Measurements from ENCODE around the gene RAPSN.

RAPSN gene

DNA sequence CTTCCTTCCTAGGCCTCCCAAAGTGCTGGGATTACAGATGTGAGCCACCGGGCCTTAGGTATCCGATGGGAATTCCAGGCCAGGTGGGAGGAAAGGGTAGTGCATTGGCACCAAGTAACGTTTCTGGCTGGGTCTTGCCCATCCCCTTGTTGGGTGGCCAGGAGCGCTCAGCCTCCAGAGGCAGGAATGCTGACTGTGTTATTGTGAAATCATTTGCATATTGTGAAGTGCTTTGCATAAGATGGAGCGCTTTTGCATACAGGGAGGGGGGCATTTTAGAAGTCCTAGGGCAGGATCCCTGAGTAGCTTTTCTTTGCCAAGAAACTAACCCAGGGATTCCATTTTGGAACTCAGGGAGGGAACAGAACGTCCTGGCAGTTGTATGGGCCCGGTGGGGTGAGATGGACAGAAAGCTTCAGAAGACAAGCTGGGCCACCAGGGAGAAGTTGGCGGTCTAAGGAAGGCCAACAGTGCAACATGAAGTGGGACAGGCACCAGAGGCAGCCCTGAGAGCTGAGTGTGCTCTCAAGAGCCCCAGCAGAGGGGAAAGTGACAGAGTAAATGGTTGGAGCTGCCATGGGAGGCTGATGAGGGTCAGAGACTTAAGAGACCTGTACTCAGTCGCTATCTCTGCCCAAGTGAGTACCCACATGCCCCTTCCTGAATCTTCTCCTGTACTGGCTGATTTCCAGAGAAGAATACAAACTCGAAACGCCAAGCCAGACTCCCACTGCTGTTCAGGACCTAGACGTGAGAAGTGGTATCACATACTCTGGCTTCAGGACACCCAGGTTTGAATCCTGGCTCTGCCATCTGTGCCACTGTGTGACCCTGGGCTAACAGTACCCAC is 41.8 kb downstream of the RAPSN start:
- no peak for DNase-seq

DNA sequence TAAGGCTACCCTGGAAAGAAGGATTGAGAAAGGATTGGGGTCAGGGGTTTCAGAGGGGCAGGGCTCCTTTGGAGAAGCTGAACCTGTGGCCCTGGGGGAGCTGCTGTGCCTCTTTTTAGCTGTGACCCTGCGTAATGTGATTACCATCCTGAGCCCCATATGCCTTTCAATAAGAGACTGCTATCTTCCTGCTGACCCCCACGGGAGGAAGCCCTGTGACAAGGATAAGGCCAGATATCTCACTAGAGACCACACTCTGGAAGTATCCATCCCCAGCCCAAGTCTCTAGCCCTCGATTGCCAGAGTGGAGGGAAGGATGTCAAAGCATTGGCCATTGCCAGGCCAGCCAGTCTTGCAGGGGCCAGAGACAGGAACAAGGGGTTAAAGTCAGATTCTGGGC is 45.4 kb downstream of the RAPSN start:
- no peak for DNase-seq

DNA sequence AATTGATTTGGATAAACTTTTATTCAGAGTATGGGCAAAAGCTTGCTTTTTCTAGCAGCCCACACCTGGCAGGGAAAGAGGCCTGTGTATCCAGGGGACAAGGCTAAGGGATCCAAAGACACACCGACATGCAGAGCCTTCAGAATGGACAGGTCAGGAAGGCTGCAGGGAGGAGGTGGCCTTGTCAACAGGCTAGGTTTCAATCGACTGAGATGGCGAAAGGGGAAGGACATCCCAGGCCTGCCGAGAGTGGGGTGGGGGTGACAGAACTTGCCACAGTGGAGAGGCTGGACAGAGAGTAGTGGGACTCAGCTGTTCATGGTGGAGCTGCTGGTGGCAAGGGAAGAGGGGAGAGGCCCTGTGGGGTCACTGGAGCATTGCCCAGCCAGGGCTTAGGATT is 45.8 kb downstream of the RAPSN start:
- DNase-seq = no peak

- DNase-seq = no peak
Measured at GRCh38 chr11:47400768-47401279, 48.1 kb downstream of the RAPSN start.

DNA sequence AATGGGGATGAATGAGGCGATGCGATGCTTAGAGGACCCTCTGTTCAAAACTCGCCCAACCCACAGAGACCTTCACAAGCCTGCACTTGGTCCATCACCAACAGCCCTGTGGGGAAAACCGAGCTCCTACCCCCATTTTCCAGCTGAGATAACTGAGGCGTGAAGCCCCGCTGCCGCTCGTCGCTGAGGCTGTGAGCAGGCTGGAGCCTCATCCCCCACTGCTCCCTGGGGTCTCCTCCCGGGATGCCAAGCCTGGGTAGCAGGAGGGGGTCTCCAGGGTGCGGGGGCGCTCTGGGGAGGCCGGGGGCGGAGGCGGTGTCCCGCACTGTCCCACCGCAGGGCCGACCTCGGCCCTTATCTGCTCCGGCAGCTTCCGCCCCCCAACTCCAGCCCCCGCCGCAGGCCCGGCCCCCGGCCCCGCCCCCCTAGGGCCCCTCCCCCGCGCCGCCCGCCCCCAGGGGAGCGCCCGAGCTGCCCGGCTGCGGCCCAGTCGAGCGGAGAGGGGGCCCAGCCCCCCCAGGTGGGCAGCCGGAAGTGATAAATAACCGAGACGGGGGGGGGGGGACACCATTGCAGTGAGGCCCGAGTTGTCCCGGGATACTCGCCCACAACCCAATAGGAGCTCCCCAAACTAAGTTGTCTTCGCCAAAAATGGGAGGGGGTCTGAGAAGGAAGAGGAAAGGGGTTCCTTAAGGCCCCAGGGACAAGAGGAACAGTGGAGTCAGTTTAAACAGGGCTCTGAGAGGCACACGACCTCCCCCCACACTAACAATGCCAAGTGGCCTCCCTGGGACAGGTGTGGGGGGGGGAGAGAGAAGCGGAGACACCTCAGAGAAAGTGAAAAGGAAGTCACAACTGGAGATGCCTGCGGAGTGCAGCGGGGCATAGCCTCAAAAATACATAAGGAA is 48.8 kb downstream of the RAPSN start:
- DNase-seq = no peak

DNA sequence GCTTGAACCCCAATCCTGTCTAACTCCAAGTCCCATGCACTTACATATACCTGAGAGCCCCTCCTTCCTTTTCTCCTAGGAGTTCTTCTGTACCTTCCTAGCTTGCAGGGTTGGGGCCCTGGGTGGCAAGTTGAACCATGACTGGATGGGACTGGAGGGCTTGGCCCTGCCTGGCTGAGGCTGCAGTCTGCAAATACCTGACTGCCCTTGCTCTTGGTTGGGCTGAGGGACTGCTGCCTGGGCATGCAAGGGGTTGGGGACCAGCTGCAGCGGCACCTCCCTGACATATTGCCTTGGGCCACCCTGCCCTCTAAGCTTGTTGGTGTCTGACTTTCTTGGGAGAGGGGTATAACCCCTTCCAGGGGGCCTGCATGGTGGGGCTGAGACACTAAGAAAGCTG is 50.4 kb downstream of the RAPSN start:
- no peak for DNase-seq

DNA sequence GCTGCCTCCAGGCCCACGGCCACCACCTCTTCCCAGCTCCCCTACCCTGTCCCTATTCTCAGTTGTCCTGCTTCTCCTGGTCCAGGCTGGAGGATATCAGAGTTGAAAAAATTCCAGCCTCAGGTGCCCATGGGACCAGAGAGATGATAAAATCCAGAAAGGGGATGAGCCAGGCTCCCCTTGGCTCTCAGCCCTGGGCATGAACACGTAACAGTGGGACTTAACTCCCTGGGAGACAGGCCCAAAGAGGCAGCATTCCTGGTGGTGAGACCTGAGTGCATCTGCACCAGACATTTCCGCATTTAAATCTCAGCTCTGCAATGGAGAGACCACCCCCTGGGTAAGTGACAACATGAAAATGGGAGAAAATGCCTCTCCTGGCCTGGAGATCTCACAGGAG is 50.9 kb downstream of the RAPSN start:
- DNase-seq = no peak

DNA sequence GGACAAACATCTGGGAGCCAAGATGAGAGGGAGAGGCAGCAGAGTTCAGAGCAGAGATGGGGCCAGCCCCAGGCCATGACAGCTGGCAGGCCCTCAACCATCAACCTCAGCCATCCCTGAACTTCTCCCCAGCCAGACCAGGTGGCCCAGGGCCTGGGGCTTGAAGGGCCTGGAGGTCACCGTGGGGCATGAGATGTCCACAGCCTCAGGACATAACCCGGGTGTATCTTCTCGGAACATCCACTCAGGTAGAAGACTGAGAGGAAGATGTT is 53.0 kb downstream of the RAPSN start:
- no peak for DNase-seq

- no peak for DNase-seq
Measured at GRCh38 chr11:47395223-47396048, 53.5 kb downstream of the RAPSN start.

DNA sequence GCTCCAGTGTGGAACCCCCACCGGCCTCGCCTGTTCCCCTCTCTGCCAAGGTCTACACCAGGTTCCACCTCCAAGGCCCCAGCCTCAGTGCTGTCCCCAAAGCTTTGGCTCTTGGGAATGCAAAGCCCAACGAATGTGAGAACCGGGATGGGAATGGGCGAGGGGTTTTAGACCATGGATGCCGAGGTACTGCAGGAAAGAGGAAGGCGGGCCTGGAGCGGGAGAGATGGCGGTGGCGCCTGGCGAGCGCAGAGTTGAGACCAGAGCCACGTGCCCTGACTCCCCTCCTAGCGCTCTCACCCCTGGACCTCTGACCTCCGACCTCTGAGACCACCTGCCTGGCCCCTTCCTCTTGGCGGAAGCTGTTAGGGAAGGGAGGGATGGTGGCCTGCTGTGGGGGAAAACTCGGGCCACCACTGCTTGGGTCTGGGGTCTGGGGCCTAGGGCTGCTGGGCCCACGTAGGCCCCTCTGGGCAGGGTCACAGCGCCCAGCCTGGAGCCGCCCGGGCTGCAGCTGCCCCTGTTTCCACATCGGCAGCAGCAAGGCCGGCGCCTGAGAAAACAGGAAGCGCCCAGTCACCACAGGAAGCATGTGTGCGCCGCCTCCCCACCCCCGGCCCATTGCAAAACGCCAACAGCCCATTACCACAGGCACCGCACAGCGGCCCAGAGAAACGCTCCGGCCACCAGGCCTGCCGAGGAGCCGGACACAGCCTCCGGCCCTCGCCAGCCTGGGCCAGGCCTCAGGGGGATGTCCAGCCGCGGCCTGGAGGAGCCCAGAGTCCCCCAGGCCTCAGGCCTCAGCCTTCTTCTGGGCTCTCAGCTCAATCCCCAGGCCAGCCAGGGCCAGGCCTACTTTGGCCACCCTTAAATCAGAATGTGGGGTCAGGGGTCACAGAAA is 54.4 kb downstream of the RAPSN start:
- DNase-seq = no peak

DNA sequence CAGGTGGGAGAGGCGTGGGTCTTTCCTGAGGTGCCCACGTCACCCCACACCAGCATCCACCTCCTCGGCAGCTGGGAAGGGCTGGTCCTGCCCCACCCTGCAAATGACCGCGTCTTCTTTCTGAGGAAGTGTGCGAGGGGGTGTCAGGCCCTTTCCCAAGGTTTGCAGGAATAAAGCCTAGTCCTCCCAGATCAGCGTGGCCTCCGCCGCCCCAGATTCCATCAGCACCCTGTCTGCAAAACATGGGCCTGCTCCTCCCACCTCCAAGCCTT is 55.0 kb downstream of the RAPSN start:
- DNase-seq = no peak

- DNase-seq = no peak
Measured at GRCh38 chr11:47393163-47394049, 55.5 kb downstream of the RAPSN start.

- DNase-seq = no peak
Measured at GRCh38 chr11:47392546-47393162, 56.3 kb downstream of the RAPSN start.

DNA sequence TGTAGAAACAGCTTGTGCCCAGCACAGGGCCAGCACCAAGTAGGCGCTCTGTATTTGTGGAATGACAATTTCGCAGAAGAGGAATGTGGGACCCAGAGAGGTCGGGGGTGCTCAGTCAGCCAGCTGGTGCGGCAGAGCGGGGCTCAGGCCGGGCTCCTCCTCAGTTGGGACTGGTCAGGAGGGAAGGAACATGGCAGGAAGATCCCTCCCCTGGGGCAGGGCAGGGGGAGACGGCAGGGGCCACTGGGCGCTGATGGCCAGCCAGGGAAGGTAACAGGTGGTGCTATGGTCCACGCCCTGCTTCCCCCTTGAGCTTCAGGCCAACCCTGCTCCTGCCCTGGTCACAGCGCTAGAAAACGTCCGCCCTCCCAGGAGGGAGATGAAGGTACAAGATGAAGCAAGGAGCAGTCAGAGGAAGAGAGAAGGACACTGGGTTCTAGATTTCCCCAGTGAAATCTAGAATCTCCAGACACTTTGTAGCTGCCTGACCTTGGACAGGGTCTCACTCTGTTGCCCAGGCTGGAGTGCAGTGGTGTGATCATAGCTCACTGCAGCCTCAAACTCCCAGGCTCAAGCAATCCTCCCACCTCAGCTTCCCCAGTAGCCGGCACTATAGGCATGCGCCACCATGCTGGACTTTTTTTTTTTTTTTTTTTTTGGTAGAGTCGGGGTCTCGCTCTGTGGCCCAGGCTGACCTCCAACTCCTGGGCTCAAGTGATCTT is 57.1 kb downstream of the RAPSN start:
- DNase-seq = no peak

DNA sequence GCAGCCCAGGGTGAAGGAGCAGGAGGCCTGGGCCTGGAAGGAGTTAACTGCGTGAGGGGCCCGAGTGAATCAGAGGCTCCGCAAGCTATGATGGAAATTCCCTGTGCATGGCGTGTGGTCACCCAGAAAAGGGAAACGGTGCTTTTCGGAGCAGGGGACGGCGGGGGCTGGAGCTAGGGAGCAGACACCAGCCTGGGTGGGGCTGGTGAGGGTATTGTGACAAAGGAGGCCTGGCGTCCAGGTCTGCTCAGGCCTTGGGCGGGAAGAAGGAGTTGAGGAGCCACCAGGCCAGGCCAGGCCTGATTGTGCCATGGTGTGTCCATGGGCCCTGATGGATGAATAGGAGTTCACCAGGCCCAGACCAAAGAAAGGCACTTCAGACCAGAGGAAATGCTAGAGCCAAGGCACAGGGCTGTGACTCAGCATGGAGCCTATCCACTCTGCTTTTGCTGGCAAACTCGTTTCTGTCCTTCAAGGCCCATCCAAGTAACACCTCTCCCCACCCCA is 57.8 kb downstream of the RAPSN start:
- DNase-seq = no peak

DNA sequence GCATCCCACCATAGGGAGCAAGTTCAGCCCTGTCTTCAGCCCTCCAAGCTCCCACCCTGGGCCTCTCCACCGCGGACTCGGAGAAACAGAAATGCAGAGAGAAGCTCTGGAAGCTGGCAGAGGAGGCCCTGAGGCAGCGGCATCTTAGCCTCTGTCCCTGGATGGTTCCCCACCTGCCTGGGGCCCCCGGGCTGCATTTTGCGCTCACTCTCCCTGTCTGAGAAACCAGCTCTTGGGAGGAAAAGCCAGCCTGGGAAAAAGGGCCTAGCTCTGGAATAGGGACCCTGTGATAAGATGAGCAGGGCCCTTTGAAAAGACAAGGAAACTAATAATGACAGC is 58.5 kb downstream of the RAPSN start:
- DNase-seq = no peak

- DNase-seq = no peak
Measured at GRCh38 chr11:47389577-47390421, 59.1 kb downstream of the RAPSN start.

- DNase-seq = no peak
Measured at GRCh38 chr11:47388697-47389576, 60.0 kb downstream of the RAPSN start.
